ENCODE data around the gene NSUN4. TPM values are rescaled to one million over a fixed set of nuclear protein-coding genes. Genes with fewer than 3 reads are reported as not detected.
"Not testable (repeated sequence)": the region's sequence is repeated elsewhere in the genome, so short reads cannot be mapped to it uniquely, and the experiment has no call there.

Gene NSUN4
- total RNA-seq, 2 experiments from 2014 or later = 34.9 to 36.7 TPM

DNA sequence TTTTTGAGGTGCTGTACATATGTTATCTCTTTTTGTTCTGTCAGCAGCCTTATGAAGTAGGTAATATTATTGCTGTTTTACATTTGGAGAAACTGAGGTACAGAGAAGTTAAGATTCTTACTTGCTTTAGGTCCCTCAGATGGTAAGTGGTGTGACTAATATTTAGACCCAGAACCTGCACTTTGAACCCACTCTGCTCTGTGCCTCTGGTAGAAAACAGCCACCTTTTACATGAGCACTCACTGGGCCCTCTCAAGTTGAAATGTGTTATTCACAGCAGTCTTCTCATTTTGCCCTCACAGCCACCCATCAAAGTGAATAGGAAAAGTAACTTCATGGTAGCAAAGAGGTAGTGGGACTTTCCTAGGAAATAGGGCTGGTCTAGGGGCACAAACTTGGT lies 4.7 kb downstream of the NSUN4 start:
- Mint-ChIP-seq H3K36me3 (ENCODE audit: low read depth) (peaks cover 77% of the 10 kb centered on the region), H3K27ac (no peak overlapping the region), H3K4me1 (ENCODE audit: low read depth) (peaks cover 51% of the 10 kb centered on the region), H3K9me3 (no peaks in the 10 kb centered on the region), H3K27me3 (no peaks in the 10 kb centered on the region), H3K4me3 (no peak overlapping the region)
- intact Hi-C loops (cut with DNase I, micrococcal nuclease) = loop anchor here (5.0 to 10.0 kb wide), 2 partner anchors 308 to 970 kb away; partner anchors contain the start of gene STIL (in 1 of the 2)
- ATAC-seq (ENCODE audit: poor library complexity) (no peak), DNase-seq (no peak)
- TF ChIP-seq, protein P1, sequence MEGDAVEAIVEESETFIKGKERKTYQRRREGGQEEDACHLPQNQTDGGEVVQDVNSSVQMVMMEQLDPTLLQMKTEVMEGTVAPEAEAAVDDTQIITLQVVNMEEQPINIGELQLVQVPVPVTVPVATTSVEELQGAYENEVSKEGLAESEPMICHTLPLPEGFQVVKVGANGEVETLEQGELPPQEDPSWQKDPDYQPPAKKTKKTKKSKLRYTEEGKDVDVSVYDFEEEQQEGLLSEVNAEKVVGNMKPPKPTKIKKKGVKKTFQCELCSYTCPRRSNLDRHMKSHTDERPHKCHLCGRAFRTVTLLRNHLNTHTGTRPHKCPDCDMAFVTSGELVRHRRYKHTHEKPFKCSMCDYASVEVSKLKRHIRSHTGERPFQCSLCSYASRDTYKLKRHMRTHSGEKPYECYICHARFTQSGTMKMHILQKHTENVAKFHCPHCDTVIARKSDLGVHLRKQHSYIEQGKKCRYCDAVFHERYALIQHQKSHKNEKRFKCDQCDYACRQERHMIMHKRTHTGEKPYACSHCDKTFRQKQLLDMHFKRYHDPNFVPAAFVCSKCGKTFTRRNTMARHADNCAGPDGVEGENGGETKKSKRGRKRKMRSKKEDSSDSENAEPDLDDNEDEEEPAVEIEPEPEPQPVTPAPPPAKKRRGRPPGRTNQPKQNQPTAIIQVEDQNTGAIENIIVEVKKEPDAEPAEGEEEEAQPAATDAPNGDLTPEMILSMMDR (IDR thresholded peaks at IDR 0.05) = no peak
- Histone ChIP-seq H3K27me3 (ENCODE audit: control insufficient read depth in 1 of 2, insufficient read depth in 2 of 2, low read length in 2 of 2) (no peaks in the 10 kb centered on the region), H3K4me3 (ENCODE audit: low read length) (no peak overlapping the region), H3K4me1 (ENCODE audit: insufficient read depth, low read length) (peaks cover 23% of the 10 kb centered on the region), H3K27ac (ENCODE audit: low read depth in 1 of 2, low read length in 2 of 2) (no peak overlapping the region), H3K36me3 (ENCODE audit: insufficient read depth, low read length) (peaks cover 44% of the 10 kb centered on the region), H3K9me3 (ENCODE audit: control insufficient read depth in 1 of 2, insufficient read depth in 1 of 2, low read length in 2 of 2) (no peaks in the 10 kb centered on the region)
- ChIA-PET POLR2A (no interaction called here), CTCF (no interaction called here)

DNA sequence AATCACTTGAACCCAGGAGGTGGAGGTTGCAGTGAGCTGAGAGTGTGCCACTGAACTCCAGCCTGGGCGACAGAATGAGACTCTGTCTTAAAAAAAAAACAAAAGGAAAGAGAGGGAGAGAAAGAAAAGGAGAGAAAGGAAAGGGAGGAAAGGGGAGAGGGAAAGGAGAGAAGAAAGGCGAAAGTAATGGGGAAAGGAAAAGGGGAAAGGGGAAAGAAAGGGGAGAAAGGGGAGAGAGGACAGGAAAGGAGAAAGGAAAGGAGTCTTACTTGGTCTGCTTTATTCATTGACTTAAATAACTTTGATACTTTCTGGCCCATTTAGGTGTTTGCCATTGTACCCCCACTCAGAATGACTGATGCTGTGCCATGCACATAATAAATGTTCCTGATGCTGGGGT lies 11.8 kb downstream of the NSUN4 start:
- TF ChIP-seq, protein P1 (IDR thresholded peaks at IDR 0.05) = no peak

DNA sequence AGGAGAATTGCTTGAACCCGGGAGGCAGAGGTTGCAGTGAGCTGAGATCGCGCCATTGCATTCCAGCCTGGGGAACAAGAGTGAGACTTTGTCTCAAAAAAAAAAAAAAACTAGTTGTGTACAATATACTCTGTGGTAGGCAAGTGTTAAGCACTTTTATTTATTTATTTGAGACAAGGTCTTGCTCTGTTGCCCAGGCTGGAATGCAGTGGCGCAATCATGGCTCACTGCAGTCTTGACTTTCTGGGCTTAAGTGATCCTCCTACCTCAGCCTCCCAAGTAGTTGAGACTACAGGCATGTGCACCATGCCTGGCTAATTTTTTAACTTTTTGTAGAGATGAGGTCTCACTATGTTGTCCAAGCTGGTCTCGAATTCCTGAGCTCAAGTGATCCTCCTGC lies 15.3 kb downstream of the NSUN4 start:
- H3K27ac ChIP-seq (ENCODE audit: low read depth in 1 of 2, low read length in 2 of 2); H3K4me1 ChIP-seq (ENCODE audit: insufficient read depth, low read length); H3K9me3 Mint-ChIP-seq; DNase-seq; H3K9me3 ChIP-seq (ENCODE audit: control insufficient read depth in 1 of 2, insufficient read depth in 1 of 2, low read length in 2 of 2); intact Hi-C loops (cut with DNase I, micrococcal nuclease); H3K4me3 Mint-ChIP-seq; H3K27me3 ChIP-seq (ENCODE audit: control insufficient read depth in 1 of 2, insufficient read depth in 2 of 2, low read length in 2 of 2); H3K27me3 Mint-ChIP-seq; H3K4me1 Mint-ChIP-seq (ENCODE audit: low read depth); H3K27ac Mint-ChIP-seq; ATAC-seq (ENCODE audit: poor library complexity); H3K4me3 ChIP-seq (ENCODE audit: low read length); CTCF ChIA-PET: not testable (repeated sequence)
- H3K36me3 Mint-ChIP-seq (ENCODE audit: low read depth) = peaks cover 80% of the 10 kb centered on the region
- H3K36me3 ChIP-seq (ENCODE audit: insufficient read depth, low read length) = peaks cover 54% of the 10 kb centered on the region
- POLR2A ChIA-PET = interaction anchor here (0.6 kb wide), 1 partner anchor 647 kb away, joined by 3 read pairs; no protein-coding TSS in a partner anchor

More for the DNA sequence above, 11.8 kb downstream of the NSUN4 start:
- ChIA-PET POLR2A (no interaction called here), CTCF (no interaction called here)
- Mint-ChIP-seq H3K9me3 (no peaks in the 10 kb centered on the region), H3K27me3 (no peaks in the 10 kb centered on the region), H3K36me3 (ENCODE audit: low read depth) (peaks cover 80% of the 10 kb centered on the region), H3K27ac (no peak overlapping the region), H3K4me1 (ENCODE audit: low read depth) (peaks cover 5% of the 10 kb centered on the region), H3K4me3 (no peak overlapping the region)
- H3K4me3 ChIP-seq (ENCODE audit: low read length) = no peak overlapping the region
- intact Hi-C loops (cut with DNase I, micrococcal nuclease) = no loop called here
- peaks cover 7% of the 10 kb centered on the region for H3K4me1 ChIP-seq (ENCODE audit: insufficient read depth, low read length)
- H3K27me3 ChIP-seq (ENCODE audit: control insufficient read depth in 1 of 2, insufficient read depth in 2 of 2, low read length in 2 of 2) = no peaks in the 10 kb centered on the region
- no peak for DNase-seq
- H3K27ac ChIP-seq (ENCODE audit: low read depth in 1 of 2, low read length in 2 of 2) = no peak overlapping the region
- H3K36me3 ChIP-seq (ENCODE audit: insufficient read depth, low read length) = peaks cover 63% of the 10 kb centered on the region
- H3K9me3 ChIP-seq (ENCODE audit: control insufficient read depth in 1 of 2, insufficient read depth in 1 of 2, low read length in 2 of 2) = no peaks in the 10 kb centered on the region
- no peak for ATAC-seq (ENCODE audit: poor library complexity)

DNA sequence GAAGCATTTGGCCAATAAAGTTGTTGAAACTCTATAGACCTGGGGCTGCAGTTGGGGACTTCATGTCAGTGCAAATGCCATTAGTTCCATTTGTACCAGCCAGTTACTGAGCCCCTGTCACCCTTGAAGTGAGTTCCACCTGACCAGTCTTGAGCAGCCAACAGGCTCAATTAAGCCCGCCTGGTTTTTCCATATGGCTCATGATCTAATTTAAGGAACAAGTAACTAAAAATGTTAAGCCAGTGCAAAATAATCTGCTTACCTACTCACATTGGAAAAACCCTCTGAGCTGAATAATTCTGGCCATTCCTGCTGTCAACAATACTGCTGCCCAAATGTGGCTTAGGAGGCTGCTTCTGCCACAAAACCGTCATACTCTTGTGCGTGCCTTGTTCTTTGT lies 21.6 kb downstream of the NSUN4 start:
- H3K36me3 Mint-ChIP-seq (ENCODE audit: low read depth) = peaks cover 81% of the 10 kb centered on the region

More for the DNA sequence above, 21.6 kb downstream of the NSUN4 start:
- ChIA-PET POLR2A (no interaction called here), CTCF (no interaction called here)
- Mint-ChIP-seq H3K9me3 (no peaks in the 10 kb centered on the region), H3K4me1 (ENCODE audit: low read depth) (no peaks in the 10 kb centered on the region), H3K27me3 (no peaks in the 10 kb centered on the region), H3K27ac (no peak overlapping the region), H3K4me3 (no peak overlapping the region)
- Histone ChIP-seq H3K4me1 (ENCODE audit: insufficient read depth, low read length) (no peaks in the 10 kb centered on the region), H3K4me3 (ENCODE audit: low read length) (no peak overlapping the region), H3K27ac (ENCODE audit: low read depth in 1 of 2, low read length in 2 of 2) (no peak overlapping the region), H3K27me3 (ENCODE audit: control insufficient read depth in 1 of 2, insufficient read depth in 2 of 2, low read length in 2 of 2) (no peaks in the 10 kb centered on the region), H3K36me3 (ENCODE audit: insufficient read depth, low read length) (peaks cover 57% of the 10 kb centered on the region), H3K9me3 (ENCODE audit: control insufficient read depth in 1 of 2, insufficient read depth in 1 of 2, low read length in 2 of 2) (no peaks in the 10 kb centered on the region)
- ATAC-seq (ENCODE audit: poor library complexity) (no peak), DNase-seq (no peak)
- intact Hi-C loops (cut with DNase I, micrococcal nuclease) = no loop called here
- TF ChIP-seq, protein P1 (IDR thresholded peaks at IDR 0.05) = no peak
